Effector memory CD8-positive, alpha-beta T cell (primary cell): Measurements from ENCODE around the gene TDG.
A peak's percentile ranks its signal among the peaks of the same experiment; 100 is the strongest.

ENCODE experiments used
- ATAC-seq: fragments of 150-1000 bp; cut with Tn5 transposase; replicated peaks from 2 replicates; pipeline ENCODE4 v1.10.0; 2021; ENCODE audit warnings: mild to moderate bottlenecking, moderate library complexity
- DNase-seq, 3 experiments: peaks; one replicate each; pipeline ENCODE4 v3.0.0; 2021
- H3K27ac Mint-ChIP-seq, 2 donors: one replicate each; pipeline ENCODE4 v1.8.0; 2022; ENCODE audit warnings: mild to moderate bottlenecking in 2 of 2, mixed read lengths in 2 of 2, moderate library complexity in 2 of 2
- H3K27me3 Mint-ChIP-seq, 2 donors: one replicate each; pipeline ENCODE4 v1.8.0; 2022; ENCODE audit warnings: mixed read lengths in 2 of 2
- H3K36me3 Mint-ChIP-seq: one replicate; pipeline ENCODE4 v1.8.0; 2022; ENCODE audit warnings: mild to moderate bottlenecking, moderate library complexity, mixed read lengths; ENCODE audit not compliant: insufficient read depth
- H3K4me1 Mint-ChIP-seq, 2 donors: one replicate each; pipeline ENCODE4 v1.8.0; 2022; ENCODE audit warnings: low read depth in 2 of 2, mixed read lengths in 2 of 2
- H3K4me3 Mint-ChIP-seq, 2 donors: one replicate each; pipeline ENCODE4 v1.8.0; 2022; ENCODE audit warnings: mild to moderate bottlenecking in 2 of 2, mixed read lengths in 2 of 2, moderate library complexity in 2 of 2
- H3K9me3 Mint-ChIP-seq, 2 donors: one replicate each; pipeline ENCODE4 v1.8.0; 2022; ENCODE audit warnings: mixed read lengths in 2 of 2

TDG gene

DNA sequence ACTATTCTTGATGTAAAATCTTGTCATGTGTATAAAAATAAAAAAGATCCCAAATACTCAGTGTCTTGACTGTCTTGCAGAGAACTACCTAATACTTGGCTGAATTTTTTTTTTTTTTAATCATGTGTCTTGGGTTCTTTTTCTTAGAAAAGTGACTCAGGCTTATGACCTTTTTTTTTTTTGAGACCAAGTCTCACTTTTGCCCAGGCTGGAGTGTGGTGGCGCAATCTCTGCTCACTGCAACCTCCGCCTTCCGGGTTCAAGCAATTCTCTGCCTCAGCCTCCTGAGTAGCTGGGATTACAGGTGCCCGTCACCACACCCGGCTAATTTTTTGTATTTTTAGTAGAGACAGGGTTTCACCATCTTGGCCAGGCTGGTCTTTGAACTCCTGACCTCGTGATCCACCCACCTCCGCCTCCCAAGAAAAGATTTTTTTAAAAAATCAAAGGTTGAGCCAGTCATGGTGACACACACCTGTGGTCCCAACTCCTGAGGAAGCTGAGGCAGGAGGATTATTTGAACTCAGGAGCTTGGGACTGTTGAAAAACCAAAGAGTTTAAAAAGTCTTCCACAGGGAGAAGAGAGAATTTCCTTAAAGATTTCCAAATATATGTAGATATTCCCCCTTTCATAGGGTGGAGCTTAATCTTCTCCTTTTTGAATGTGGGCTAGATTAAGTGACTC, 17.7 kb upstream of the TDG start:
- DNase-seq = no peak
- Mint-ChIP-seq H3K27me3 (no peaks in the 10 kb centered on the region), H3K9me3 (no peaks in the 10 kb centered on the region), H3K27ac (peak overlapping the region; percentile 32 to 80), H3K4me3 (no peak overlapping the region), H3K36me3 (peaks cover 88% of the 10 kb centered on the region), H3K4me1 (peaks cover 4 to 5% of the 10 kb centered on the region in 2 donors)
- ATAC-seq = no peak

DNA sequence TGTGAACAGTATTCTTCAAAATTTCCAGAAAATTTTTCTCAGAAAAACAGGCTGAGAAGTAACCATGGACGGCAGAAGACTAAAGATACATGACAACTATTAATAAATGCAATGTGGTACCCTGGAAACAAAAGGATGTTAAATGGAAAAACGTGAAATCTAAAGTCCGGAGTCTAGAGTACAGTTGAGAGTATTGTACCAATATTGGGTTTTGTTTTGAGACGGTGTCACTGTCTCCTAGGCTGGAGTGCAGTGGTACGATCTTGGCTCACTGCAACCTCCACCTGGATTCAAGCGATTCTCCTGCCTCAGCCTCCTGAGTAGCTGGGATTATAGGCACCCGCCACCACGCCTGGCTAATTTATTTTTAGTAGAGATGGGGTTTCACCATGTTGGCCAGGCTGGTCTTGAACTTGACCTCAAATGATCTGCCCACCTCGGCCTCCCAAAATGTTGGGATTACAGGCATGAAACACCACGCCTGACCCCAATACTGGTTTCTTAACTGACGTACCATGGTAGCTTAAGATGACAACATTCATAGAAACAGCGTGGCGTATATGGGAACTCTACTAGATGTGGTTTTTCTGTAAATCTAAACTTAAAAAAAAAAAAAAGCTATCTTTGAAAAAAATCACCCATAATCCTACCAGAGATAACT, 16.8 kb upstream of the TDG start:
- H3K27ac Mint-ChIP-seq = peak overlapping the region; percentile 15 to 32
- no peaks in the 10 kb centered on the region for H3K27me3 Mint-ChIP-seq
- no peak for DNase-seq
- peaks cover 79% of the 10 kb centered on the region for H3K36me3 Mint-ChIP-seq
- H3K4me3 Mint-ChIP-seq = no peak overlapping the region
- peak; percentile 59 for ATAC-seq
- H3K4me1 Mint-ChIP-seq = peaks cover 4 to 5% of the 10 kb centered on the region in 2 donors
- H3K9me3 Mint-ChIP-seq = no peaks in the 10 kb centered on the region

DNA sequence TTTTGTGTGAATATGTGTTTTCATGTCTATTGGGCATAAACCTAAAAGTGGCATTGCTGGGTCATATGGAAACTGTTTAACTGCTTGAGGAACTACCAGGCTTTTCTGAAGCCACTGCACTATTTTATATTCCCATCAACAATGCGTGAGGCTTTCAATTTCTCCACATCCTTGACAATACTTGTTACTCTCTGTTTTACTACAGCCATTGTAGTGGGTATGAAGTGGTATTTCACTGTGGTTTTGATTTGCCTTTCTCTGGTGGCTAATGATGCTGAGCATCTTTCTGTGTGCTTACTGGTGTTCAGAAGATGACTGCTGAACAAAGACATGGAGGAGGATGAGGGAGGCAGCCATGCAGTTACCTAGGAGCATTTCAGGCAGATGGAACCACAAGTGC, 13.2 kb upstream of the TDG start:
- H3K4me1 Mint-ChIP-seq = peaks cover 23 to 26% of the 10 kb centered on the region in 2 donors

DNA sequence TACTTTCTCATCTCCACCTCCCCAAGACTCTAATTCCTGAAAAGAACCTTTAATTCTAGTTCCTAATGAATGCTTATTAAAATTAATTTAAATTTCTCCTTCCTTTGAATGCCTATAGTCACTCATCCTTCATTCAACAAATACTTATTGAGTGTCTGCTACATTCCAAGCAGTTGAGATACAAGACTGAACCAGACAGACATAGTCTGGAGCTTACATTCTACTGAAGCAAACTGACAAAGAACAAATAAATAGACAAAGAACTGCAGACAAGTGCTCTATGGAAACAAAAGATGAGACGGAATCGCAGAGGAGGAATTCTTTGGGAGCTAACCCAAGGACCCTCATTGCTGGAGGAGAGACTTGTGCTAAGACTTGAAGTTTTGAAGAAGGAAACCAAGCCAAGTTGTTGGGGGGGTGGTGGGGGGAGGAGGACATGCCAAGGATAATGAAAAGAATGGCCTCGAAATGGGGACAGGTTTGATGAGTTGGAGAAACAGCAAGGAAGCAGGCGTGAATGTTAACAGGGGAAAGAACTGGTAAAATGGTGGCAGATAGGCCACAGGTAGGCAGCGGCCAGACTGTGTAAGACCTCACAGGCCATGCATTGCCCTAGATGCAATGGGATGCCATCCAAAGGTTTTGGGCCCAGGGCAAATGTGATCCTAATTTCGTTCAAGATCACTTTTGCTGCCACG, 9.7 kb upstream of the TDG start:
- Mint-ChIP-seq H3K4me3 (peak overlapping the region; percentile 95 to 99), H3K9me3 (no peaks in the 10 kb centered on the region), H3K27me3 (no peaks in the 10 kb centered on the region), H3K27ac (peak overlapping the region; percentile 99), H3K36me3 (peaks cover 25% of the 10 kb centered on the region), H3K4me1 (peaks cover 25 to 28% of the 10 kb centered on the region in 2 donors)
- ATAC-seq = no peak
- no peak for DNase-seq

More for the DNA sequence above, 13.2 kb upstream of the TDG start:
- Mint-ChIP-seq H3K9me3 (no peaks in the 10 kb centered on the region), H3K27ac (peak overlapping the region in 1 of 2 donors; percentile 4), H3K4me3 (no peak overlapping the region), H3K36me3 (peaks cover 54% of the 10 kb centered on the region), H3K27me3 (no peaks in the 10 kb centered on the region)
- no peak for DNase-seq
- no peak for ATAC-seq

DNA sequence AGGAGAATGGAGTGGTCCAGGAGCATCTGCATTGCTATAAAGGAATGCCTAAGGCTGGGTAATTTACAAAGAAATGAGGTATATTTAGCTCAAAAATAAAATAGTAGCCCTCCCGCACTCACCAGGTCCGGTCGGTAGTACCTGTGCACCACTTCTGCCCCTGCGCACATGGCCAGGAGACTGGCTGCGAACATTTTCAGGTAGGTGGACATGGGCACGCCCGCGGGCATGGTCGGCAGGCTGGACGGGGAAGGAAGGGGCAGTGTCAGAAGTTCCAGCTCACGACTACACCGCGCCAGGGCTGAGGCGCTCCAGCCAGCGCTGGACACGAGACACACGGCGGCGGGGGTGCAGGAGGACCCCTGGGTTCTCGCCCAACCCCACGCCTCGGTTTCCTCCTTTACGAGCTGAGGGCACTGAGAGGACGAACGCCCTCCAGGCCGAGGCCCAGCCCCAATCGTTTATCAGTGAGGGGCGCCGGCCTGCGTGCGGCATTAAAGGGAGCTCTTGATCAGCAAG, 9.1 kb upstream of the TDG start:
- H3K4me3 Mint-ChIP-seq = peak overlapping the region; percentile 95 to 99
- H3K27me3 Mint-ChIP-seq = no peaks in the 10 kb centered on the region
- peak overlapping the region; percentile 99 for H3K27ac Mint-ChIP-seq
- H3K36me3 Mint-ChIP-seq = peaks cover 20% of the 10 kb centered on the region
- no peaks in the 10 kb centered on the region for H3K9me3 Mint-ChIP-seq
- H3K4me1 Mint-ChIP-seq = peaks cover 25 to 28% of the 10 kb centered on the region in 2 donors
- ATAC-seq = peak; percentile 2
- DNase-seq = peak in 1 of 3 experiments; percentile 8

DNA sequence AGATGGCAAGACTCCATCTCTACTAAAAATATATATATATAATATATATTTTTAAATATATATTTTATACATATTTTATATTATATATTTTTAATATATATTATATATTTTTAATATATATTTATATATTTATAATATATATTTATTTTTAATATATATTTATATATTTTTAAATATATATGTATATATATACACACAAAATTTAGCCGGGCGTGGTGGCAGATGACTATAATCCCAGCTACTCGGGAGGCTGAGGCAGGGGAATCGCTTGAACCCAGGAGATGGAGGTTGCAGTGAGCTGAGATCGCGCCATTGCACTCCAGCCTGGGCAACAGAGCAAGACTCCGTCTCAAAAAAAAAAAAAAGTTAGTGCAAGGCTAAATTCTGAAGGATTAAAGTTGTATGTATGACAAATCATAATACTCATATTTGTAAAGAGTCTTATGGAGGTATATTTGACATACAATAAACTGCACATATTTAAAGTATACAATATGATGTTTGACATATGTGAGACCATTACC, 7.7 kb upstream of the TDG start:
- no peaks in the 10 kb centered on the region for H3K9me3 Mint-ChIP-seq
- ATAC-seq = no peak
- DNase-seq = no peak
- no peaks in the 10 kb centered on the region for H3K27me3 Mint-ChIP-seq
- peaks cover 21 to 24% of the 10 kb centered on the region in 2 donors for H3K4me1 Mint-ChIP-seq
- H3K4me3 Mint-ChIP-seq = peak overlapping the region; percentile 95 to 99
- peak overlapping the region; percentile 99 for H3K27ac Mint-ChIP-seq
- H3K36me3 Mint-ChIP-seq = peaks cover 13% of the 10 kb centered on the region

DNA sequence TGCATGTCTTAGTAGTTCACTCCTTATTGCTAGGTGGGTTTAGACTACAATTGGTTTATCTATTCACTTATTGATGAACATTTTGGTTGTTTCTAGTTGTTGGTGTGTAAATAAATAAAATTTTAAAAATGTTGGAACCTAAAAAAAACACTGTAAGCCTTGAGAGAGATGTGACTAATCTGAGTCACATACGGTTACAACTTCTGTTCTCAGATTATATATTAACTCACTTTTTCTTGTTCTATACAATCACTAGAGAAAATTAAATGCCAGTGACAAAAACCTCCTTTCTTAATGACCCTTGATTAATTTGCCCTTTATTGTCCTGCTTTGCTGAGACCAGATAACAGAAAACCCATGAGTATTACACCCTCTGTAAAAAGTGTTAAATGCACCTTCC, 7.1 kb upstream of the TDG start:
- H3K9me3 Mint-ChIP-seq = no peaks in the 10 kb centered on the region
- DNase-seq = no peak
- H3K4me1 Mint-ChIP-seq = peaks cover 20 to 27% of the 10 kb centered on the region in 2 donors
- H3K27ac Mint-ChIP-seq = peak overlapping the region in 1 of 2 donors; percentile 54
- H3K36me3 Mint-ChIP-seq = peaks cover 13% of the 10 kb centered on the region
- H3K27me3 Mint-ChIP-seq = no peaks in the 10 kb centered on the region
- no peak overlapping the region for H3K4me3 Mint-ChIP-seq
- ATAC-seq = no peak

DNA sequence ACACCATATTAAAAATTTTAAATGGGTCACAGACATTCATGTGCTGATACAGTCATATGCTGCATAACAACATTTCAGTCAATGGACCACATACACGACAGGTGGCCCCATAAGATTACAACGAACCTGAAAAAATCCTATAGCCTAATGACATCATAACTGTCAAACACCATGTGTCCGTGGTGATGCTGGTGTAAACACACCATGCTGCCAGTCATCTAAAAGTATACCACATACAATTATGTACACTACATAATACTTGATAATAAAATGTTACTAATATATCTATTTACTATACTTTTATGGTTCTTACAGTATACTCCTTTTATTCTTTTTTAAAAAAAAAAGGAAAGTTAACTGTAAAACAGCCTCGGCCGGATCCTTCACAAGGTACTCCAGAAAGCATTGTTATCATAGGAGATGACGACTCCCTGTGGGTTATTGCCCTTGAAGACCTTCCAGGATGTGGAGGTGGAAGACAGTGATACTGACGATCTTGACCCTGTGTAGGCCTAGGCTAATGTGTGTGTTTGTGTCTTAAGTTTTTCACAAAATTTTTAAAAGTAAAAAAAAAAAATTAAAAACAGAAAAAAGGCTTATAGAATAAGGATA, 5.0 kb upstream of the TDG start:
- peaks cover 24 to 30% of the 10 kb centered on the region in 2 donors for H3K4me1 Mint-ChIP-seq
- no peak for ATAC-seq
- no peaks in the 10 kb centered on the region for H3K9me3 Mint-ChIP-seq
- H3K27ac Mint-ChIP-seq = no peak overlapping the region
- H3K36me3 Mint-ChIP-seq = peaks cover 17% of the 10 kb centered on the region
- no peak for DNase-seq
- no peaks in the 10 kb centered on the region for H3K27me3 Mint-ChIP-seq
- H3K4me3 Mint-ChIP-seq = no peak overlapping the region

DNA sequence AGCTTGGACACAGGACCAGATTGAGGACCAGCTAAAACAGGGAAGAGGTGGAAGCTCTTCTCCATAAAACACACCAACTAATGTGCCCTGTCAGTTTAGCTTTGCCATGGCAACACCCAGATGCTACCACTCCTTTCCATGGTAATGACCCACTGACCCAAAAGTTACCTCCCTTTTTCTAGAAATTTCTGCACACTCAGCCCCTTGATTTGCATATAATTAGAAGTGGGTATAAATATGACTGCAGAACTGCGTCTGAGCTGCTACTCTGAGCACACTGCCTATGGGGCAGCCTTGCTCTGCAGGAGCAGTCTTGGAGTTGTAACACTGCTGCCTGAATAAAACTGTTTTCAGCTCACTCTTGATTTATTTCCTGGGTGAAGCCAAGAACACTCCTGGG, 3.2 kb upstream of the TDG start:
- H3K4me3 Mint-ChIP-seq = no peak overlapping the region
- no peak for DNase-seq
- no peaks in the 10 kb centered on the region for H3K27me3 Mint-ChIP-seq
- peak overlapping the region in 1 of 2 donors; percentile 58 for H3K27ac Mint-ChIP-seq
- no peaks in the 10 kb centered on the region for H3K9me3 Mint-ChIP-seq
- no peak for ATAC-seq
- peaks cover 20% of the 10 kb centered on the region for H3K36me3 Mint-ChIP-seq
- H3K4me1 Mint-ChIP-seq = peaks cover 23 to 27% of the 10 kb centered on the region in 2 donors

DNA sequence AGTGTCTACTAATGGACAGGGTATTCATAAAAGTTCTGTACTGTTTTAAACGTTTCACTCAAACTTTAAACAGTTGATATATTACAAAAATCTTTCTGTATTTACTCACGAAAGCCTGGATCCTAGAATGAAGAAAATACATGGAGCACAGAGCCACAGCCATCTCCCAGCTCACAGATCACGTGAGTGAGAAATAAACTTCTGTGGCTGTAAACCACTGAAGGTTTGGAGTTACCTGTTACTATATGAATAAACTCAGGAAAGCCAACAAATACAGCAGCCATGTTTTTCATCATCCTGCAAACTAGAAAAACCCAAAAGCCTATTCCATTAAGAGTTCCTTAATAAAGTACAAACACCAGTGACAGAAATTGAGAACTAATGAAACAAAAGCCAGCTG, 867 bp upstream of the TDG start:
- ATAC-seq = no peak
- Mint-ChIP-seq H3K27ac (peak overlapping the region; percentile 98 to 99), H3K27me3 (no peaks in the 10 kb centered on the region), H3K36me3 (peaks cover 28% of the 10 kb centered on the region), H3K4me1 (peaks cover 33 to 42% of the 10 kb centered on the region in 2 donors), H3K4me3 (peak overlapping the region; percentile 93 to 96), H3K9me3 (no peaks in the 10 kb centered on the region)
- no peak for DNase-seq

DNA sequence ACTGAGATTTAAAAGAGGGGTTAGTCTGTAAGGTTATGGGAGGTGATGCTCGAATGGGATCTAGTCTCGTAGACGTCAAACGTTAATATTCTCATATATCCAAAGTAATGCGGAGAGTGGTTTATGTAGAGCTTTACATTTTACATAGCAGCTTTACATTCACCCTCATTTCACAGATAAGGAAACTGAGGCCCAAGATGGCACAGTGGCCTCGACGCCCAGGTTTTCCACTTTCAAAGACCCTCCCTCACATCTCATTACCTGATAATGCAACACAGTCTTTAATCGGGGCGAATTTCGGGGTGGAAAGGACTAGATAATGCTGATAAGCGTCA, 450 bp upstream of the TDG start:
- no peaks in the 10 kb centered on the region for H3K27me3 Mint-ChIP-seq
- DNase-seq (no peak), ATAC-seq (no peak)
- H3K27ac Mint-ChIP-seq = peak overlapping the region; percentile 98 to 99
- peaks cover 28% of the 10 kb centered on the region for H3K36me3 Mint-ChIP-seq
- no peaks in the 10 kb centered on the region for H3K9me3 Mint-ChIP-seq
- peak overlapping the region; percentile 93 to 96 for H3K4me3 Mint-ChIP-seq
- peaks cover 34 to 42% of the 10 kb centered on the region in 2 donors for H3K4me1 Mint-ChIP-seq

DNA sequence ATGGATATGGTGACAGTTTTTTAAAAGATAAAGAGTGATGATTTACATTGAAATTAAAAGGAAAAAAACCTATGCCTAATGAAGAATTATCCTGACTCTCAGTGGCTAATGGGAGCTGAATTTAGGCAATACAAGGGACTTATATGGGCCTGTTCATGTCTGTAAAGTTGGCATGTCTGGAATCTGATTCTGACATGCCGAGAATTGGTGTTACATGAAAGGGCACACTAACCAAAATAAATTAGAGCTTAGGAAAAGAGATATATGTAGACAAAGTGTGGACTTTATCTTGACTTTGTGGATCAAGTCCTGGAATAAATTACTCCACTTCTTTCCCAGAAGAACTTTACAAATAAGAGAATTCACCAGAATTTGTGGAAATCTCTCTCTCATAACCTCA, 1.1 kb downstream of the TDG start:
- Mint-ChIP-seq H3K27ac (peak overlapping the region; percentile 98 to 99), H3K9me3 (no peaks in the 10 kb centered on the region), H3K36me3 (peaks cover 28% of the 10 kb centered on the region), H3K4me1 (peaks cover 39 to 48% of the 10 kb centered on the region in 2 donors), H3K4me3 (peak overlapping the region; percentile 93 to 96), H3K27me3 (no peaks in the 10 kb centered on the region)
- ATAC-seq (no peak), DNase-seq (no peak)

DNA sequence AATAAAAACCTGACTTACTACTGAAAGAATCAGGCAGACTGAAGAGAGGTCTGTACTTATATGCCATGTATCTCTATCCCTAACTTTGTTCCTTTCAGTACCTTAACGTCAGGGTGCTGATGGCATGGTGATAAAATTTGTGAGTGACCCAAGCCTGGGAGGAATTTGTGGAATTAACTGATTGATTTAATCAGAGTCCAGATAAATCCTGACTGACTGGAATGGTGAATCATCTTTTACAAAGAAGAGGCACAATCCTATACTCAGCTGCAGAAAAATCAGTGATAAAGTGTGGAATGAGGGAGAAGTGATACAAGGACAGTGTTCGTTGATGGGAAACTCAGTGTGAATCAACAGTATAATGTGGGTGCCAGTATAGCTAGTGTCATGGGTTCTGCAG, 3.7 kb downstream of the TDG start:
- Mint-ChIP-seq H3K4me3 (no peak overlapping the region), H3K36me3 (peaks cover 43% of the 10 kb centered on the region), H3K27ac (no peak overlapping the region), H3K4me1 (peaks cover 45 to 48% of the 10 kb centered on the region in 2 donors), H3K9me3 (no peaks in the 10 kb centered on the region), H3K27me3 (no peaks in the 10 kb centered on the region)
- ATAC-seq (no peak), DNase-seq (no peak)
